Activated CD4-positive, CD25-positive, alpha-beta regulatory T cell treated with anti-CD3 and anti-CD28 coated beads, Interleukin-2, amount 50 U/mL, for 16 hours (primary cell): ENCODE data around the gene UST.
"Not testable (repeated sequence)": the region's sequence is repeated elsewhere in the genome, so short reads cannot be mapped to it uniquely, and the experiment has no call there.

ENCODE experiments used
- DNase-seq: peaks from one replicate; pipeline ENCODE4 v3.0.0-alpha.2; 2020; ENCODE audit warnings: low read depth, low spot score

Gene UST

GRCh38 chr6:148735989-148736388, 10.8 kb upstream of the UST start:
- no peak for DNase-seq

- no peak for DNase-seq
Measured at GRCh38 chr6:148736774-148737412, 9.9 kb upstream of the UST start.

DNA sequence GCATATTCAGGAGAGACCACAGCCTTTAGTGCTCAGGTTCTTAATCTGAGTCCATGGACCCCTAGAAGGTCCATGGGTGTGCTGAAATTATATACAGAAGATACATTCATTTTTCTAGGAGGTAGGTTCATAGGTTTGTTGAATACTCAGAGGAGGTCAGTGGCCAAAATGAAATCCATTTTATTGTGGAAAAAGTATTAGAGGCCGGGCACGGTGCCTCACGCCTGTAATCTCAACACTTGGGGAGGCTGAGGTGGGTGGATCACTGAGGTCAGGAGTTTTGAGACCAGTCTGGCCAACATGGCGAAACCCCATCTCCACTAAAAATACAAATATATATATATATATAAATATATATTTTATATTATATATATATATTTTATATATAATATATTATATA, 9.0 kb upstream of the UST start:
- DNase-seq = no peak

GRCh38 chr6:148738946-148739821, 7.6 kb upstream of the UST start:
- no peak for DNase-seq

GRCh38 chr6:148739822-148740128, 7.1 kb upstream of the UST start:
- no peak for DNase-seq

- DNase-seq = no peak
Measured at GRCh38 chr6:148743476-148743875, 3.4 kb upstream of the UST start.

GRCh38 chr6:148745926-148746325, 904 bp upstream of the UST start:
- DNase-seq = no peak

GRCh38 chr6:148747145-148747470, 278 bp downstream of the UST start:
- DNase-seq = no peak

- no peak for DNase-seq
Measured at GRCh38 chr6:148747471-148748165, 788 bp downstream of the UST start.

DNA sequence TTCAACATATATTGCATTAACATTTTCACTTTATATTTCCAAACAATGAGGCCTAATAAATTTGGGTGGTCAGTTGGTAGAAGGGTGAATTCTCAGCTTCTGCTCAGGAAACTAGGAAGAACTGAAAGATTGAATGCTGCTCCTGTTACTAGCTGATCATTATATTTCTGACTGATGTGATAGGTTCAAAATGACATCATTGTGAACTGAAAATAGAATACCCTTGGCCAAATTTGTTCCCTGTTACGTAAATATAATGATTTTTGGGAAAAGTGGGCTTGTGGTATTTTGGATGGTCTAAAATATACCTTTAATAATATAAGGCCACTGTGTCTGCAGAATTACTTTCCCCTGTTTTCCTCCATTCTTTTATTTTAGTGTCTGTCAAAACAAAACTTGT, 2.8 kb downstream of the UST start:
- no peak for DNase-seq

DNA sequence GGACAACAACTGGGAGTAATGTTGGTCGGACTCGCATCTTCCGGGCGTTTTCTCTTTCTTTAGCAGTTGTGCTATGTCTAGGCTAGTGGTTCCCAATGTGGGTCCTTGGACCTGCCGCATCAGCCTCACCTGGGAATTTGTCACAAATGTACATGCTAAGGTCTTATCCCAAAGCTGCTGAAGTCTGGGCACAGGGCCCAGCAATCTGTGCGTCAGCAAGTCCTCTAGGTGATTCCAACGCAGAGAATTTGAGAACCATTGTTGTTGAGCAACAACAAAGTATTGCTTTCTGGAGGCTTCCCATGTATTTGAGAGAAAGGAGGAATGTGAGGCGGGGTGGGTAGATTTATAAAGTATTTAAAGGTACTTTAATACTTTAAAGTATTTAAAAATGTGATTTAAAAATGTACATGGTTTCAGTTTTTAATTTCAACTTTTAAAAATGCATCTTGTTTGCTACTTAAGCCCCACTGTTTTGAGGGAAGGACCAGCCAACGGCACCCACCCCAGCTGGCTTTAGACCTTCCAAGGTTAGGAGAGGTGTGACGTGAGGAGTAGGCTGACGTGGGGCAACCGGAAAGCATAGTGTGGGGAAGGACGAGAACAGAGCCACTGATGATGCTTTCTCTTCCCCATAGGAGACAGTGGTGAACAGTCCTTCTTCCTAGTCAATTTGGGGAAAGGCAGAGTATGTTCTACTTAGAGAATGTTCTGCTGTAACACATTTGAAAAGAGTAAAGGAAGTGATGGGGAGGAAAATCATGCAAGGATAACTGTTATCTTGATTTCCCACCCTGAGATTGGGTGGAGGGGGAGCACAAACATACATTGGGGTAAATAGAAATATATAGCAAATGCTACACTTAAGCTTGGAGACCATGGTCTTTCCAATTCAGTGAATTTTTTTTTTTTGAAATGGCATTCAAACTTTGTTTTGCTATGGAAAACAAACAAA, 4.3 kb downstream of the UST start:
- no peak for DNase-seq

- no peak for DNase-seq
Measured at GRCh38 chr6:148751793-148752170, 5.0 kb downstream of the UST start.

DNA sequence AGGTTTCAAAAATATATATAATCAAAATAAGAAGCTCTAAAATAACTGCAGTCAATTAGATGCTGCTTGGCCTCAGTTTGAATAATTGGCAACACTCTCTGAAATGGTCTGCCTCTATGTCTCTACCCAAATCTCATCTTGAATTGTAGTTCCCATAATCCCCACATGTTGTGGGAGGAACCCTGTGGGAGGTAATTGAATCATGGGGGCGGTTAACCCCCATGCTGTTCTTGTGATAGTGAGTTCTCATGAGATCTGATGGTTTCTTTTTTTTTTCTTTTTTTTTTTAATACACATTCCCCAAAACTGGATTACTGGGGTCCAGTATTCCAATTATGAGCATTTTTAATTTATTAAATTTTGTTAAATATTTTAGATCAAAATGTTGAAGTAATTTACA, 8.5 kb downstream of the UST start:
- DNase-seq = not testable (repeated sequence)

GRCh38 chr6:148757944-148758480, 11.2 kb downstream of the UST start:
- DNase-seq = no peak

- no peak for DNase-seq
Measured at GRCh38 chr6:148758492-148758891, 11.7 kb downstream of the UST start.

GRCh38 chr6:148760258-148760534, 13.4 kb downstream of the UST start:
- no peak for DNase-seq

DNA sequence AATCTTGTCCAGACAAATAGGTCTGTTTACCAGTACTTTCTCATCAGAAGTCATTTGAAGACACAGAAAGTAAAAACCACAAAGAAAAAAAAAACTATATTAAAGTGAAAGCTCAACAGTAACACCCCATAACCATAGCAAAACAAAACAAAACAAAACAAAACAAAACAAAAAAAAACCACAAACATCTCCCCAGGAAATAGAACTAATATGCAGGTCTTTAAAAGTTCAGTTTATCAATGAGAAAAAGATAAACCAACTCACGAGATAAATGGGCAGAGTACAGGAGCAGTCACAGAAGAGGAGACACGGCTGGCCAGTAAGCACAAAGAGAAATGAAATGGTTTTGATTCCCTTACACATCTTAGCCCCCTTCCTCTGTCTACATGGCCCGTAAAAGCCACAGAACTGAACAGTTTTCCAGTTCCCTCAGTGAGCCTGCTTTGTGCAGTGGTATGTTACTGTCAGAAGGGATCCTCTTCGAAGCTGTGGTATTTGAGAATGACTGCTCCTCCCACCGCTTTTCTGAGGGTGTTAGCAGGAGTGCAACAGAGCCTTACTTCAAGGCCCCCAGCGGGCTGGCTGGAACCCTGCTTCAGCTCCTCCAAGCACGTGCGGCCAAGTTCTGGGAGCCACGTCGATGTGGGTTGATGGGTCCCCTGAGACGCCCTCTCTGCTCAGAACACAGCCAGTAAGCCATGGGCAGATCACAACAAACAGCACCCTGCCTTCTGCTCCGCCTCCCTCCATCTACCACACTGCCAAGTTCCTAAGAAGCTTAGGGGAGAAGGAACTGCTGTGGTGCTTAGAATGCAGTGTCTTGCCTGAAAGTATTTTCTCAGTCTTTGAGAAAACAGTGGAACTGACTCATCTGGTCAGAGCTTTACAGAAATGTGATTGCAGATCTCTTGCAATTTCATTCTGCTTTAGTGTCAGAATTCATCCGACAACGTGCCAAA, 14.0 kb downstream of the UST start:
- DNase-seq = no peak

- DNase-seq = no peak
Measured at GRCh38 chr6:148761527-148762011, 14.7 kb downstream of the UST start.

- no peak for DNase-seq
Measured at GRCh38 chr6:148762231-148762630, 15.4 kb downstream of the UST start.

DNA sequence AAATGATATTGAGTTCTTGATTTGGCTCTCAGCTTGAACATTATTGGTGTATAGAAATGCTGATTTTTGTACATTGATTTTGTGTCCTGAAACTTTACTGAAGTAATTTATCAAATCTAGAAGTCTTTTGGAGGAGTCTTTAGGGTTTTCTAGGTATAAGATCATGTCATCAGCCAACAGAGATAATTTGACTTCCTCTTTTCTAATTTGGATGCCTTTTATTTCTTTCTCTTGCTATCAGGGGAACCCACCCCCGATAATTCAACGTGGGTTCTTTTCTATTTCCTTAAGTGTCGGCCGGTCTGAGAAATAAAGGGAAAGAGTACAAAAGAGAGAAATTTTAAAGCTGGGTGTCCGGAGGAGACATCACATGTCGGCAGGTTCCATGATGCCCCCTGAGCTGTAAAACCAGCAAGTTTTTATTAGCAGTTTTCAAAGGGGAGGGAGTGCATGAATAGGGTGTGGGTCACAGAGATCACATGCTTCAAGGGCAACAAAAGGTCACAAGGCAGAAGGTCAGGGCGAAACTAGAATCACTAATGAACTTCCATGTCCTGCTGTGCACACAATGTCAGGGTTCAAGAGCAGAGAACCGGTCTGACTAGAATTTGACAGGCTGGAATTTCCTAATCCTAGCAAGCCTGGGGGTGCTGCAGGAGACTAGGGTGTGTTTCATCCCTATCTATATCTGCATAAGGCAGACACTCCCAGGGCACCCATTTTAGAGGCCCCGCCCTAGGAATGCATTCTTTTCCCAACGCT, 17.6 kb downstream of the UST start:
- DNase-seq = not testable (repeated sequence)
